Keratinocyte (primary cell): ENCODE results near the gene CCDC71.

Experiments used
- EZH2 ChIP-seq: IDR thresholded peaks from one replicate; pipeline ENCODE4 v1.6.1; 2012; ENCODE audit warnings: inconsistent platforms, mild to moderate bottlenecking, low read length, moderate library complexity
- TF ChIP-seq, protein P1 (sequence below), 3 experiments: IDR thresholded peaks in 1 of 3; conservative IDR thresholded peaks in 1 of 3; optimal IDR thresholded peaks in 1 of 3; 2 replicates in 2 of 3; 3 replicates in 1 of 3; pipeline versions ENCODE3 to v1.5.1; 2011; ENCODE audit warnings: low read length in 3 of 3, mild to moderate bottlenecking in 3 of 3, moderate library complexity in 2 of 3, control low read depth in 1 of 3, inconsistent platforms in 1 of 3; ENCODE audit not compliant: insufficient read depth in 2 of 3; ENCODE audit errors: extremely low read depth in 1 of 3

DNA sequence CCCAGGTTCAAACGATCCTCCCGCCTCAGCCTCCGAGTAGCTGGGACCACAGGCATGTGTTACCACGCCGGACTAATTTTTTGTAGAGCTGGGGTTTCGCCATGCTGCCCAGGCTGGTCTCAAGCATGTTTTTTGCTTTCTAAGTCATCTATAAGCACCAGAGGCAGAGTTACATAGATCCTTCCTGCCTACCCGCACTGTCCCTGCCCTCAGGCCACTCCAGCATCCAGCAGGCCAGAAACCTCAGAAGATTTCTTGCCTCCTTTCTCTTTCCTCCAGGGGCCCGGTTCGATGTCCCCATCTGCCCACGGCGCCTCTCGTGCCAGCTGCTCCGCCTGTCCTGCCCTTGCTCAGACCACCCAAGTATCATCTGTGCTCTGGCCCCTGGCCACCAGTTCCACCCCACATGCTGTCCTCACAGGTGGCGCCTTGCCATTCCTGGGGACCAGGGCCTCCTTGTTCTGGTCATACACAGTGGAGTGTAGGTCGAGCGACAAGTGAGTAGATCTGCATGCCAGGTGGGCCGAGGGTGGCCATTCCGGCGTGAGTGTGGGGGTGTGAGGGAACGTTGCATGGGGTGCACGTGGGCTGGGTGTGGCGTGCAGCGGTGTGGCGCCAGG is 32.6 kb upstream of the CCDC71 start:
- TF ChIP-seq, protein P1, sequence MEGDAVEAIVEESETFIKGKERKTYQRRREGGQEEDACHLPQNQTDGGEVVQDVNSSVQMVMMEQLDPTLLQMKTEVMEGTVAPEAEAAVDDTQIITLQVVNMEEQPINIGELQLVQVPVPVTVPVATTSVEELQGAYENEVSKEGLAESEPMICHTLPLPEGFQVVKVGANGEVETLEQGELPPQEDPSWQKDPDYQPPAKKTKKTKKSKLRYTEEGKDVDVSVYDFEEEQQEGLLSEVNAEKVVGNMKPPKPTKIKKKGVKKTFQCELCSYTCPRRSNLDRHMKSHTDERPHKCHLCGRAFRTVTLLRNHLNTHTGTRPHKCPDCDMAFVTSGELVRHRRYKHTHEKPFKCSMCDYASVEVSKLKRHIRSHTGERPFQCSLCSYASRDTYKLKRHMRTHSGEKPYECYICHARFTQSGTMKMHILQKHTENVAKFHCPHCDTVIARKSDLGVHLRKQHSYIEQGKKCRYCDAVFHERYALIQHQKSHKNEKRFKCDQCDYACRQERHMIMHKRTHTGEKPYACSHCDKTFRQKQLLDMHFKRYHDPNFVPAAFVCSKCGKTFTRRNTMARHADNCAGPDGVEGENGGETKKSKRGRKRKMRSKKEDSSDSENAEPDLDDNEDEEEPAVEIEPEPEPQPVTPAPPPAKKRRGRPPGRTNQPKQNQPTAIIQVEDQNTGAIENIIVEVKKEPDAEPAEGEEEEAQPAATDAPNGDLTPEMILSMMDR (optimal IDR thresholded peaks at IDR 0.05 in 1 of 3, IDR thresholded peaks at IDR 0.05 in 1 of 3, conservative IDR thresholded peaks at IDR 0.05 in 1 of 3; ENCODE audit: extremely low read depth in 1 of 3, insufficient read depth in 2 of 3, low read length in 3 of 3) = no peak
- no peak for TF ChIP-seq EZH2
